Umbilical cord (tissue), 2 donors: Measurements from ENCODE around the gene LMAN1. TPM values are rescaled to one million over a fixed set of nuclear protein-coding genes. Genes with fewer than 3 reads are reported as not detected.

Source experiments
- DNase-seq: peaks from one replicate; pipeline ENCODE4 v3.0.0-alpha.2; 2015; ENCODE audit warnings: low spot score
- total RNA-seq: library from RNA; depleted of rRNA; stranded (reverse); fragments of >200 nt; gene quantifications from one replicate; pipeline ENCODE4 v1.2.3, GENCODE V29; 2014; ENCODE audit warnings: low replicate concordance; ENCODE audit not compliant: insufficient read depth

Gene LMAN1, protein sequence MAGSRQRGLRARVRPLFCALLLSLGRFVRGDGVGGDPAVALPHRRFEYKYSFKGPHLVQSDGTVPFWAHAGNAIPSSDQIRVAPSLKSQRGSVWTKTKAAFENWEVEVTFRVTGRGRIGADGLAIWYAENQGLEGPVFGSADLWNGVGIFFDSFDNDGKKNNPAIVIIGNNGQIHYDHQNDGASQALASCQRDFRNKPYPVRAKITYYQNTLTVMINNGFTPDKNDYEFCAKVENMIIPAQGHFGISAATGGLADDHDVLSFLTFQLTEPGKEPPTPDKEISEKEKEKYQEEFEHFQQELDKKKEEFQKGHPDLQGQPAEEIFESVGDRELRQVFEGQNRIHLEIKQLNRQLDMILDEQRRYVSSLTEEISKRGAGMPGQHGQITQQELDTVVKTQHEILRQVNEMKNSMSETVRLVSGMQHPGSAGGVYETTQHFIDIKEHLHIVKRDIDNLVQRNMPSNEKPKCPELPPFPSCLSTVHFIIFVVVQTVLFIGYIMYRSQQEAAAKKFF
- 170 TPM for total RNA-seq

DNA sequence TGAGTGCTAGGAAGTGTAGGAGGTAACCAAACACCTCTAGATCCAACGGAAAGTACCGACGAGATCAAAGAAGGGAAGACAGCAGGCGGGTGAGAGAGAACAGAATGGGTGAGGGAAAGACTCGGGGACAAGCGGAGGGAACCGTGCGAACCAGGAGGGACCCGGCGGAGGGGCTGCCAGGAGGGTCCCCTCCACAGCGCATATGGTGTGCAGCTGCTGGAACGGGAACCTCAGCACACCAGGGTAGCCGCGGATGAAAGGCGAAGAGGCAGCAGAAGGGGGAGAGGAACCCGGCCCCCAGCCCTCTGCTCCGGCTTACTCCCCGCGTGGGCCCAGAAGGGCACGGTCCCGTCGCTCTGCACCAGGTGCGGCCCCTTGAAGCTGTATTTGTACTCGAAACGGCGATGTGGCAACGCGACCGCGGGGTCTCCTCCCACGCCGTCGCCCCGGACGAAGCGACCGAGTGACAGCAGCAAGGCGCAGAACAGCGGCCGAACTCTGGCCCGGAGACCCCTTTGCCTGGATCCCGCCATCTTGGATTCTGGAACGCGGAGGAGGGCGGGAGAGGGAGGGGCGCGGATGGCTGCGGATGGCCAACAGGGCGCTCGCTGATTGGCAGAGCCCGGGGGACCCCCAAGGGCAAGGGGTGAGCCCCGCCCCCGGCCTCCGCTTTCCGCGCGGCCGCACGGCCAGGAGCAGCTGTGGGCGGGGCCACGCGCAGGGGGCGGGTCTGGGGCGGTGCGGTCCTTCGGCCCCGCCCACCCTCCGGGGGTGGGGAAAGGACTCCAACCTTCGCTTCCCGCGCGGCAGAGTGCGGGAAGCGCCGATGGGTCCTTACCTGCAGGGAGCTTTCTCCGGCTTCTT is at the start of gene LMAN1:
TSS of gene LMAN1 (minus strand) at position 554 of the 864 bp plus-strand sequence. CDS start at position 533, 21 bp downstream.
- peak; percentile 97 for DNase-seq

DNA sequence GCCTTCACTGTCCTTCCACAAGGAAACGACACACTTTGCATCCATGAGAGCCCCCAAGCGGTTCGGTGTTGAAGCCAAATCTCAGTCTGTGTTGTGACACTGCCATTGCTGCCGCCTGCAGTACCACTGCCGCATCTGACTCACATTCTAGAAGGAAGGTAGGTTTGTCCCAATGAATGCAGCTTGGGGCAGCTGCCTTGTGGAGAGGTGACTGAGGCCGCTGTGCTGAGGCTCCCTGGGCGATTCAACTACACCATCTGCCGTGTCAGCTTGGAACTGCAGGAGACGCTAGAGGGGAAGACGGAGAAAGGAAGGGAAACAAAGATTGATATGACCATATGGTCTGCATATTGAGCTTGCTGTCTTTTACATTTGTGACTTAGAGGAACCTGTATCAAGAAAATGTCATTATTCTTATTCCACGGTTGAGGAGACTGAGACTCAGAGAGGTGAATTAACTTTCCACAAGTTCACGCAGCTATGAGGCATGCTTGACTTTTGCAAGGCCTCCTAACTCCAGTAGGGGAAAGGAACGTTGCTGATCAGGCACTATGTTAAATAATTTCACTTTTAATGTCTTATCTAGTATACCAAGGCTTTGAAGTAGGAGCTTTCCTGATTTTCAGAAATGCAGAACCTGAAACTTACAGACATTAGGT is 43.5 kb upstream of the LMAN1 start:
- peak; percentile 71 for DNase-seq

DNA sequence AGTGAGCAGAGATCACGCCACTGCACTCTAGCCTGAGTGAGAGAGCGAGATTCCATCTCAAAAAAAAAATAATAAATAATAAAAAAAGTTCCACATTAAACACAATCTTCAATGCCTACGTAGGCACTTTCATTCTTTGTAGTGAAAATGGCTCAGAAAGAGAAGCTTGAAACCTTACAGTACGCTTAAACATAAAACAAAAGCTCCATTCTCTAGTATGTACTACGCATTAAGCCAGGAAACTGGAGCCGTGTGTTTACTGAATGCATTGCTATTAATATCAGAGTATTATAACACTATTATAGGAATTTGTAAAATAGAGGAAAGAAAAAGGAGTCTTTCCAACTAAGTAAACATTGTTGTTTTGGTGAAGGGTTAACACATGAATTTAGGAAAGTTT is 41.3 kb upstream of the LMAN1 start:
- no peak for DNase-seq

DNA sequence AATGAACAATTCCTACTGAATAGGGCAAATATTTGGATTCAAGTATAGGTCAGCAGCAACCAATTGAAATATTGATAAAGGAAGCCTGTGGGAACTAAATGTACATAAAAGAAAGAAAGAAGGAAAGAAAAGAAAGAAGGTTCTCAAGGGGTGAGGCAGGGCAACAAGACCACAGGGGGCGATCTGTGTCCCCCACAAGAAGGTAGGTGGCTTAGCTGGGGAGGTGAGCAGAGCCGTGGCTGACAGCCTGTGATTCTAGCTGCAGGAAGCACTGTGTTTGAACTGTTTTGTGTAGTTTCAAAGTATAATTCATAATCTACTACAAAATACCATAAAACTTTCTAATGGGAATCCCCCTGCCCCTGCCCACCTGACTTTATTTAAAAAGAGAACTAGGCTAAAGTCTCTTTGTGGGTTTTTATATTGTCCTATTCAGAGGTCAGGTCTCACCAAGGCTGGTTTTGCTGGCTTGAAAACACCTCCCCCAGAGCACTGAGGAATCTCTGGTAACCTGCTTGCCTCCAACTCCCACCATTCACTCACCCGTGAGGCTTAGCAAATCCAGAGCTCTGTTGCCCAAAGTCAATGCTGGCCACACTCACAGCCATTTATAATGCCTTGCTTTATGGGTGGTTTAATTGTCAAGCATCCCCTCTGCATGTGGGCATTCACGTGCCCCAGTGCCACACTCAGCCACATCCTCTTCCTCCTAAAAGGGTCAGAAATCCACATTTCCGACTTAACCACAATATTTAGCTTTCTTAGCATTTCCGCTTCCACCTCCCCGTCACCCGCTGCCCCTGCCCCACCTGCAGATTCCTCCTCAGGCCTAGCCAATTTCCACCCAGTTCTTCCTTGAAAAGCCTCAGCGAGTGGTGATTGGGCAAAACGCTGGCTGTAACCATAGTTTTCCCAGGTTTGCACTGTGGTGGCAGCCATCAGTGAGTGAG is 36.4 kb upstream of the LMAN1 start:
- DNase-seq = no peak

DNA sequence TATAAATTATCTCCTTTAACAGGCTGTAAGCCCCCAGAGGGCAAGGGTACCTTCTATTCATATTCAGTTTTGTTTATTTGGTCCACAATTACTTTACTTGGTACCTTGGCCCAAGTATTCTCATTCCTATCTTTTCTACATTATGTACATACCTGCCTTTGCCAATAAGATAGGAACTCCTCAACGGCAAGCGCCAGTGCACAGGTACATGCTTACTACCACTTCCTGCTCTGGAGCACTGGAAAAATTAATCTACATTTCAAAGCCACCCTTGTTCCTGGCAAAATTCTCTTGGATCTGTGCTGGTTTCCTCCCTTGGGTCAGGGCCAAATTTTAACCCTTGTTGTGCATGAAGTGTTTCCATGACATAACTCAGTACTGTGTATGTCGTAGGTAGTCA is 34.3 kb upstream of the LMAN1 start:
- DNase-seq = no peak

DNA sequence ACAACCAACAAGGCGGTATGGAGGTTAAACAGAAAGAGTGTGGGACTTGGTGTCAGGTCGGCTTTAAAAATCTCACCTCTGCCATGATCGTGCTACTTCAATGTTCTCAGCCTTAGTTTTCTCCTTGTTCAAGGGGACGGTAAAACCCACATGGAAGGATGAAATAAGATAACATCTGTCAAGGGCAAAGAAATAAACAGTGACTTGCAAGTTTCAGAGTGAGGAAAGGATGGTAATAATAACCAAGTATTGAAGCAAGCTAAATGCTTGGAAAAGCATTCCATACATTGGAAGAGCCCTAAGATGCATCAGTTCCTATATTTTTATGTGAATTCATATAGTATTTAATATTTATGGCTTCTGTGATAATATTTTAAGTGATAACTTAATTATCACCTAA is 29.8 kb upstream of the LMAN1 start:
- DNase-seq = no peak

DNA sequence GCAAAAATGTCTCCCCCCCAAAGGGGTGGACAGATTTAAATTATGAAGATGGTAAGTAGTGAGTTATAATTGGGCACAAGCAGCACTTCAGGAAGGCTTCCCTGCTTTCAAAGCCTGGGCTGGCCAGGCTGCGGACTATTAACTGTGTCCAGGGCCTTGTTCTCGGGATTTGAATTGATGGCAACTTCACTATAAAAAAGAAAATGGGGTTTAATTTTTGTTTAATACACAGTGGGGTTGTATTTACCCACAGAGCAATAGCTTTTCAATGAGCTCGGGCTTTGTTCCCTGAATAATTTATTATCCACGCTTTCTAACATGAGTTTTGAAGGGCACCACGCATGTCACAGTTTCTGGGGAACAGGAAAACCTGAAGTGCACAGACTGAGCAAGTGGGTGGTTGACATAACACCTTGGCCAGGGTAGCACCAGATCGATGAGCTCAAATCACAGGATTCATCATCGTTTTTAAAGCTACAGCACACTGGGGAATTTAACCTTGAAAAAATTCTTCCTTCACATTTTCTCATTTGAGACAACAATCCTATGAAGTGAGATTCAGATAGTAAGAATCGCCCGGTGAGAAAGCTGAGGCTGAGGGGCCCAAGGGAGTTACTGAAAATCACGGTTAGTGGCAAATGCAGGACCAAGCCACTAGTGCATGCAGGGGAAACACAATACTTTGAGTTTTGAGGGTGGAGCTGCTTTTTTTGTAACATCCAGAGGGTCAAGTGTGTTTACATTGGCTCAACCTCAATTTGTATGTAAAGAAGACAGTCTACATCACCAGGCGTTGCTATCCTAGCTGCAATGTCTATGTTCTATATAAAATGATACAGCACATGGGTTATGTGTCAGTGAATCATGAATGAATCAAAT is 28.9 kb upstream of the LMAN1 start:
- DNase-seq = no peak

DNA sequence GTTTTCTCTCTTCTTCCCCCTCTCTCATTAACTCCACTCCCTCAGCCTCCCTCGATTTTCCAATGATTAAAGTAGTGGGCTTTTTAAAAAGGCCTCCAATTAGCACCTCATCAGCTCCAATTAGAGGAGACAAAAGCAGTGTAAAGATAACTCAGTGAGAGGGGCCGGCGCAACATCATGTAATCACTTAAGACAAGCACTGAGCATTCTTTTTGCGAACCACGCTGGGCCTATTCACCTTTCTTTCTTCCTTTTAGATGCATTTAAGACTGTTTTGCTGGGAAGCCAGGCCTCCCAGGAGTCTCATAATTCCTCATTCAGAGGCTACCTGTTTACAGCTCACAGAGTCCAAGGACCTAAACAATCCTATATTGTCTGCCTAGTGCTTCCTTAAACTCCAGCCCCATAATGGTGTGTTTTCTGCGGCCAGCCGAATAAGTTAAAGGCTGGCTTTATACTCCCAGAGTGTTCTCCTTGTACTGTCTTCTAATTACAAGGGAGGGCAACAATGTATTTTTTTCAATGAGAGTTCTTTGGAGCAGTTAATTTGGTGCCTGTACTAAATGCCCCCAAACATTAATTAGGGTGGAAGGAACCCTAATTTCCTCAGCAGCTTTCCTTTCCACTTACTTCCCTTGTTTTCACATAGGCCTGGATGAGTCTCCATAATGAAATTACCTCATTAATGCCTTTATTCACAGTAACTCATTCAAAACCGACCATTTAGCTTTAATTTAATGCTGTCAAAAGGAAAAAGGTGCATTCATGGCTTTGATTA is 28.0 kb upstream of the LMAN1 start:
- no peak for DNase-seq

DNA sequence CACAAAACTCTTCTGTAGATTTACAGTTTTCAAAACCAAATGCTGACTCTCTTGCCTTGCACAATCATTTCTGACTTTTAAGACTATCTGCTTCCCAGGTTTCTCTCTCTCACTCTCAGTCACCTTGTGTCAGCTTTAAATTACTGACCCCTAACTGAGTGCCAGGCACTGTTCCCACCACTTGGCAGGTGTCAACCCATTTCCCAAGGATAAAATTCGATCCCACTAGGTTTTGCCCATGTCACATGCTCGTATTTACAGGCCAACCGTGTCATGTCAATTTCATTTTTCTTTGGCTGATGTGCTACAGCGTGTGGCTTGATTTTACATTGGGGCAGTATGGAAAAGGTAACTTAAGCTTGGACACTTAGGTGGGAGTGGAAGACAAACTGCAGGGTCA is 26.1 kb upstream of the LMAN1 start:
- no peak for DNase-seq

DNA sequence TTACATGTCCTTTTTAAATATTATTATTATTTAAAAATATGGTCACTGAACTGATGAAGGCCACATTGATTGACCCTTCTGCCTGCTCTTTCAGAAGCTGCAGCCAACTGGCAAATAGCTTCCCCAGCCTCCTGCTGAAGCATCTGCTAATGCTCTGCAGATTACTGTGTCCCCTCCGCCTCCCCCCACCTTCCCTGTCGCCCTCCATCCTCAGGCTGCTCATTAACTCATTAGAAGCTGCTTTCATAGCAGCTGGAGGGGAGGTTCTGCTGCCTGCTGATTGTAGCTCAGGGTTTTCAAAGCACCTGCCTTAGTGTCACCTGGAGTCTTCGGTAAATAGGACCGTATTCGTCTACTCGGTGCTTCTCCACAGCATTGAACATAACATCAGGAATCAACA is 24.8 kb upstream of the LMAN1 start:
- no peak for DNase-seq

DNA sequence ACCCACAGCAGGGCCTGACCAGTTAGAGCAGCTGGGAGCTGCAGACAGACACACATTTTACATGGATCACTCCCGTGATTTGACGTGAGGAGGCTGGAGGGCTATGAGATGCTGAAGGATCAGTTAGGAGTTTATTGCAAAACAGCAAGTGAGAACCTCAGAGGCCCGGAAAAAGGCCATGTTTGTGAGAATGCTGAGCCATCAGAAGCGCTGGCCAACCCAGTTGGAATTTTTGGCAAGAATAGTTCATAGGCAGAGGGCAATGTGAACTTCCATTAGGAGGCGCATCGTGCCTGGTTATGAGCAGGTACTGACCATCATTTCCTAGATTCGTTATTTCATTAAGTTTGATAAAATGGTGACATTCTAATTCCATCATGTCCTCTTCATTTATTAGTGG is 23.3 kb upstream of the LMAN1 start:
- DNase-seq = no peak

DNA sequence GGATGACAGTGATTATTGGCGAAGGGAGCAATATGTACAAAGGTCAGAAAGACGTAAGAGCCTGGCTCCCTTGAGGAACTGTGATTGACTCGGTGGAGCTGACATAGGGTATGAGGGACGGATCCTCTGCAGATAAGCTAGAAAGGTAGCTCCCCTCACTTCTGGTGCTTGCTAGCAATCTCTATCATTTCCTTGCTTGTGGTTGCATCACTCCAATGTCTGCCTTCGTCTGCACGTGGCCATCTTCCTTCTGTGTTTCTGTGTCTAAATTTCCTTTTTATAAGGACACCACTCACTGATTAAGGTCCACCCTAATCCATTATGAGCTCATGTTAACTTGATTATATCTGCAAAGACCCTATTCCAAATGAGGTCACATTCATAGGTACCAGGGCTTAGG is 22.9 kb upstream of the LMAN1 start:
- DNase-seq = no peak

DNA sequence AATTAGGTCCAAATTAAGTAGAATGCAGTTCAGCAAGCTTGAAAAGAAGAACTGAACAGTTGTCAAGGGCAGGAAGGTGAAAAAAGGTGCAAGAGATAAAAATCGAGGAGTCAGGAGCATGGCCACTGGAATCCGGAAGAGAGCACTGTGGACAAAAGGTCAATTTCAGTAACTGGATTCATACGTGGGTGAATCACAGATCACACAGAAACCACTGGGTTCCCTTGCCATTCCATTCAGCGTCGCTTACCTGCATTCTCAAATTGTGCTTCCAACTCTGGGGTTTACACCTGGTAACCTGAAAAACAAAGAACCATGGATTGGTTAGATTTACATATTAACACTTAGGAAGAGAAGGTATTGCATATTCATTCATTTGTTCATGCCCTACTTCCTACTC is 21.6 kb upstream of the LMAN1 start:
- no peak for DNase-seq

DNA sequence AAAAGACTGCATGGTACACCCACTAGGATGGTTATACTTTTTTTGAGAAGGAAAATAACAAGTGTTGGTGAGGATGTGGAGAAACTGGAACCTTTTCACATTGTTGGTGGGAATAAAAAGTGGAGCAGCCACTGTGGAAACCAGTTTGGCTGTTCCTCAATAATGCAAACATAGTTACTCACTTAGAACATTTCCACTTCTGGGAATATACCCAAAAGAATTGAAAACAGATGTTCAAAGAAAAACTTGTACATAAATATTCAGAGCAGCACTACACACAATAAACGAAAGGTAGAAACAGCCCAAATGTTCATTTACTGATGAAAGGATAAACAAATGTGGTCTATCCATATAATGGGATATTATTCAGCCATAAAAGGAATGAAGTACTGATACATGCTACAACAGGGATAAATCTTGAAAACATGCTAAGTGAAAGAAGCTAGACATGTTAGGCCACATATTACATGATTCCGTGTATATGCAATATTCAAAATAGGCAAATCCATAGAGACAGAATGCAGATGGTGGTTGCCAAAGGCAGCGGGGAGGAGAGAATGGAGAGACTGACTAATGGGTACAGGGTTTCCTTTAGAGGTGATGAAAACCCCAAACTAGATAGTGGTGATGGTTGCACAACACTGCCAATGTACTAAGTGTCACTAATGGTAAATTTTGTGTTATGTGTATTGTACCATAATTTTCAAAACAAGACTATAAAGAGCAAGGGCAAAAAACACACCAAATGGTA is 20.9 kb upstream of the LMAN1 start:
- no peak for DNase-seq

DNA sequence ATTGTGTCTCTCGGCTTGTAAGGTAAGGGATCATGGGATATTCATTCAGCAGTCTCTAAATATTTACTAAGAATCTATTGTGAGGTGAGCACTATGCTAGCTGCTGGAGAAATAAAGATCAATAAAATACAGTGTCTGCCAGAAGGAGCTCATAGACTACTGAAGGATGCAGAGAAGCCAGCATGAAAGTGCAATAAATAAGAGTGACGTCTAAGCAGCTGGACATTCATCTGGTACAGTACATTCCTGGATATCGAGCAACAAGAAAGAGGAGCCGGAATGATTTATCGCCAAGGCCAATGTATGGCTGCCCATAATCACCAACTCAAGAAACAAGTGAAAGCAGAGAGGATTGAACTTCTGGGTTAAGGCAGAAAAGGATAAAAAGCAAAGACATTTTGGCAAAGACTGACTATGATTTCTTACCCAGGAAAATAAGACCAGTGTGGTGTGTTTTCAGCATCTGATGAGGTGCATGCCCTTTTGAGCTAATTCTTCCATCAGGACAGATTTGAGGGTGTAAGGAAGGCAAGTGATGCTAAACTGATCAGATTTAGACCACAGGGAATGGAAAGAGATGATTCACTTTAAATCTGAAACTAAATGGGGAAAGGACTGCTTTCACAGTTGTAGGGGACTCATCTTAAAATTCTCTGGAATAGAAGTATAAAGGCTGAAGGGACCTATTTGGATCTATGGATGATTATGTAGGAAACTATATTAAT is 18.7 kb upstream of the LMAN1 start:
- no peak for DNase-seq

DNA sequence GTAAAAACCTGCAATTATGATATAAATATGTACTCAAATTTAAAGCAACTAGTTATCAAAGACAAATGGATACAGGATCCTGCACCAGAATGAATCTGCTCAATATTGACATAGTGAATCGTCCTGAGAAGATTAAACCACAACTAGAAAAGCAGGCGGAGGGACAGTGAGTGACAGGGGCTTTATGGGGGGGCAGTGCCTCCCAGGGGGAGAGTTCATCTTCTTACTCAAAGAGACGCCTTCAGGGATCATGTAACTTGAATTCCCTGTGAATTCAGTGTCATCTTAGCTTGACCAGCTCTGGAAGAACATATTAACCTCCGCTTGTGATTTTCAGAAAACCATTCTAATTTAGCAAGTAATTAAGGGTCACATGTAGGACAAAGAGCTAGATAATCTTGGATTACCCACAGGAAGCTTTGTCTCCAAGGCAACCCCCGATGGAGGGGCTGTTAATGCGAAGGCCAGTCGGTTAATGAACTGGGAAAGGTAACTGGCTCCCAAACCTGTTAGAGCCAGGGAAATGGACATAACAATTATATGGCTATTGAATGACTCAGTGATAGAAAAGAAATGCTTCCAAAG is 17.4 kb upstream of the LMAN1 start:
- DNase-seq = no peak

DNA sequence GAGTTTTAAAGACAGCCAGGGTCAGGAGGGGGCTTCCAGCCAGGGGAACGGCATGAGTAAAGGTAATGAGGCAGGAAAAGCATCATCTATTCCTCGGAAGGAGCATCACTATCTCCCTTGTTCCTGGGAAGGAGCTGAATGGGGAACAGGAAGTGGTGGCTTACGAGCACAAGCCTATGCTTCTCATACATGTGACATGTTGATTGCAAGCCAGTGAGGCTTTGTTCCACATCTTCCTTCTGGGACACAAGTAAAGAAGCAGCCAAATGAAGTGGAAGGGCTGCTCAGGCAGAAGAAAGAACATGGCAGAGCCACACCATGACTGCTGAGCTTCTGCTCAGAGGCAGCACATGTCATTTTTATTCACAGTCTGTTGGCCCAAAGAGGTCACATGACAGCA is 15.1 kb upstream of the LMAN1 start:
- no peak for DNase-seq
